Measurements from ENCODE around the gene CCNQ. TPM values are rescaled to one million over a fixed set of nuclear protein-coding genes. Genes with fewer than 3 reads are reported as not detected.
A peak's percentile ranks its signal among the peaks of the same experiment; 100 is the strongest.

CCNQ gene
- total and polyA plus RNA-seq, 8 donors, result 10.8 to 18.7 (median 13.6) TPM

DNA sequence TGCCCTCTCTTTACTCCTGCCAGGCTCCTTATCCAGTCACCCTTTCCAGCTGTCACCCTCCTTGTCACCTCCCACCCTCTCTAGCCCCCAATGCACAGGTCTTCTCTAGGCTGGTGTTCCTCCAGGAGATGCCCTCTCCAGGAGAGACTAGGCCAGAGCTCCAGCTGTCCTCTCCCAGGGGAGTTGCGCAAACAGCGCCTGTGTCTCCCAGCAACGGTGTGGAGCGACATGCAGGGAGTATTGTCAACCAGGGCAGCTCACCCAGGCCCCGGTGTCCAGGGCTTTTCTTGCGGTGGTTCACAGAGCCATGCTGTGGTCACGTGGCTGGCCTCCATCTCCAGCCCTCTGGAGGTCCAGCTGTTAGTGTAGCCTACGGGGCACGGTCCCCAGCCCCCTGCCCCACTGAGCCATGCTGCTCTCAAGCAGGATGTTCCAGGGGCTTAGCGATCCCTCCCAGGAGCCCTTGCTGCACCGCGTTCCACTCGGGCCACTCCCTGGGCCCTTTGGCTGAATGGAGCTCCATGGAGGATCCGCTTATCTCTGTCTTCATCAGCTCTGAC is 34.8 kb downstream of the CCNQ start:
- Histone ChIP-seq H3K27ac (no peak overlapping the region), H3K4me1 (no peaks in the 10 kb centered on the region), H3K4me3 (no peak overlapping the region), H3K27me3 (no peaks in the 10 kb centered on the region), H3K9me3 (no peaks in the 10 kb centered on the region), H3K36me3 (no peaks in the 10 kb centered on the region)
- intact Hi-C loops (cut with DNase I), result no loop called here
- TF ChIP-seq, protein P1, sequence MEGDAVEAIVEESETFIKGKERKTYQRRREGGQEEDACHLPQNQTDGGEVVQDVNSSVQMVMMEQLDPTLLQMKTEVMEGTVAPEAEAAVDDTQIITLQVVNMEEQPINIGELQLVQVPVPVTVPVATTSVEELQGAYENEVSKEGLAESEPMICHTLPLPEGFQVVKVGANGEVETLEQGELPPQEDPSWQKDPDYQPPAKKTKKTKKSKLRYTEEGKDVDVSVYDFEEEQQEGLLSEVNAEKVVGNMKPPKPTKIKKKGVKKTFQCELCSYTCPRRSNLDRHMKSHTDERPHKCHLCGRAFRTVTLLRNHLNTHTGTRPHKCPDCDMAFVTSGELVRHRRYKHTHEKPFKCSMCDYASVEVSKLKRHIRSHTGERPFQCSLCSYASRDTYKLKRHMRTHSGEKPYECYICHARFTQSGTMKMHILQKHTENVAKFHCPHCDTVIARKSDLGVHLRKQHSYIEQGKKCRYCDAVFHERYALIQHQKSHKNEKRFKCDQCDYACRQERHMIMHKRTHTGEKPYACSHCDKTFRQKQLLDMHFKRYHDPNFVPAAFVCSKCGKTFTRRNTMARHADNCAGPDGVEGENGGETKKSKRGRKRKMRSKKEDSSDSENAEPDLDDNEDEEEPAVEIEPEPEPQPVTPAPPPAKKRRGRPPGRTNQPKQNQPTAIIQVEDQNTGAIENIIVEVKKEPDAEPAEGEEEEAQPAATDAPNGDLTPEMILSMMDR (IDR thresholded peaks at IDR 0.05), result no peak
- ATAC-seq (no peak), DNase-seq (peak in 1 of 4 donors; percentile 4)

DNA sequence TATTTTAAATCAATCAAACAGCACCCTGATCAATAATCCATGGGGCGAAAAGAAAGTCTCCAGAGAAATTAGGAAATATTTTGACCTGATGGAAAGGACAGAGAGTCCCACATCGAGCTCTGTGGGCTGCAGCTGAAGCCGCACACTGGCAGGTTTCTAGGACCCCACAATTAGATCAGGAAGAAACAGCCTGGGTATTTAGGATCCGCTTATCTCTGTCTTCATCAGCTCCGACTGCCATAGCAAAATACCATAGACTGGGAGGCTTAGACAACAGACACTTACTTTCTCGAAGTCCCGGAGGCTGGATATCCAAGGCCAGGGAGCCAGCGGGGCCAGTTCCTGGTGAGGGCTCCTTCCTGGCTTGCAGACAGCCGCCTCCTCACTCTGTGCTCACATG is 36.4 kb downstream of the CCNQ start:
- DNase-seq (no peak), ATAC-seq (no peak)
- TF ChIP-seq, protein P1 (IDR thresholded peaks at IDR 0.05), result no peak
- no peaks in the 10 kb centered on the region for H3K27me3 ChIP-seq
- H3K27ac ChIP-seq, result no peak overlapping the region
- H3K36me3 ChIP-seq, result no peaks in the 10 kb centered on the region
- intact Hi-C loops (cut with DNase I), result no loop called here
- no peaks in the 10 kb centered on the region for H3K9me3 ChIP-seq
- no peaks in the 10 kb centered on the region for H3K4me1 ChIP-seq
- H3K4me3 ChIP-seq, result no peak overlapping the region

DNA sequence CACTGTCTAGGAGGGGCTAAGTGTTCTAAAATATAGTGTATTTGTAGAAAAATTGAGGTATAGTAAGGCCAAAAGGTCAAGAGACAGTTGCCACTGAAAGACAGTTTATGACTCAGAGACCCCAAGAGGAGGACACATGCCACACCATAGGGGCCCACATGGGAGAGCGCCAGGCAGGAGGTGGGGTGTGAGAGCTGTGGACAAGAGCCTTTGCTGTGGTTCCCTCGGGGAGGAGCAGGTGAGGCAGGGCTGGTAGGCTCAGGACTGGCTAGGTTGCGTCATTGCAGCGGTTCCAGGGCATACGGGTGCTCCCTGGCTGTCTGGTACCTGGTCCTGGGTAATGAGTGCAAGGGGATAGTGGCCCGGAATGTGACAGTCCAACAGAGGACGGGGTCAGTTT is 37.6 kb downstream of the CCNQ start:
- Histone ChIP-seq H3K27me3 (no peaks in the 10 kb centered on the region), H3K9me3 (no peaks in the 10 kb centered on the region), H3K4me1 (no peaks in the 10 kb centered on the region), H3K4me3 (no peak overlapping the region), H3K36me3 (no peaks in the 10 kb centered on the region), H3K27ac (no peak overlapping the region)
- TF ChIP-seq, protein P1 (IDR thresholded peaks at IDR 0.05), result no peak
- DNase-seq (no peak), ATAC-seq (no peak)
- intact Hi-C loops (cut with DNase I), result no loop called here

DNA sequence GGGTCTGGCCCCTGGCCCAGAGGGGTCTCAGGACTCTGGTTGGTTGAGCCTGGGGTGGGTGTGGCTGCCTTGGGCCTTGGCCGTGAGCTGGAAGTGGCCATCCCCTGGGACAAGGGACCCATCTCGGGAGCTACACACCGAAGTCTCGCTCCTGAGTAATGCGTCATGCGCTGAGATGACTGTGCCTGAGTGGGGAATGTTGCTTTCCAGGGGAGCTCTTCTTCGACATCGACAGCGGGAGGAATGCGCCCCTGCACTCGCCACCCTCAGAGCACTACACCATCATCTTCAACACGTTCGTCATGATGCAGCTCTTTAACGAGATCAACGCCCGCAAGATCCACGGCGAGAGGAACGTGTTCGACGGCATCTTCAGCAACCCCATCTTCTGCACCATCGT is 38.5 kb downstream of the CCNQ start:
- no peak for ATAC-seq
- Histone ChIP-seq H3K36me3 (no peaks in the 10 kb centered on the region), H3K4me1 (no peaks in the 10 kb centered on the region), H3K27me3 (no peaks in the 10 kb centered on the region), H3K27ac (no peak overlapping the region), H3K9me3 (no peaks in the 10 kb centered on the region), H3K4me3 (no peak overlapping the region)
- TF ChIP-seq, protein P1 (IDR thresholded peaks at IDR 0.05), result no peak
- no peak for DNase-seq
- intact Hi-C loops (cut with DNase I), result no loop called here

DNA sequence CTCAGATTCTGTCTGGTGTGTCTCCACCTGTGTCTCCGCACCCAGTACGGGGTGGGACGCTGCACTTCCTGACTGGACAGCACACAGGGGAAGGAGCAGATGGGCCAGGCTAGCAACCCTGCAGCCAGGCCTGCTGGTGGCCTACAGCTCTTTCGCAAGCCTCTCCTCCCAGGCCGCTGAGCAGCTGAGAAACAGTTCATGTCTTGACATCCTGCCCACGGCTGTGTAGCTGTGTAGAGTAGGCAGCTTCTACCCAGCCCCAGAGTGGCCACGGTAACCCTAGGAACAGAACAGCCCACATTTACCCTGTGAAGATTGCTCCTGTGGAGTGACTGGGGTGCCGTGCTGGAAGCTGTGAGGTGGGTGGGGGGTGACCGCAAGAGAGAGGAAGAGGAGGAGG is 38.9 kb downstream of the CCNQ start:
- TF ChIP-seq, protein P1 (IDR thresholded peaks at IDR 0.05), result no peak
- ATAC-seq (no peak), DNase-seq (peak in 1 of 4 donors; percentile 7)
- H3K36me3 ChIP-seq, result no peaks in the 10 kb centered on the region
- no peaks in the 10 kb centered on the region for H3K9me3 ChIP-seq
- H3K4me1 ChIP-seq, result no peaks in the 10 kb centered on the region
- H3K4me3 ChIP-seq, result no peak overlapping the region
- H3K27ac ChIP-seq, result no peak overlapping the region
- intact Hi-C loops (cut with DNase I), result loop anchor here in 1 of 2 donors (10.0 kb wide), 1 partner anchor 105 kb away; no protein-coding TSS in a partner anchor
- no peaks in the 10 kb centered on the region for H3K27me3 ChIP-seq
